Activated naive CD4-positive, alpha-beta T cell treated with anti-CD3 and anti-CD28 coated beads, Interleukin-2, amount 50 U/mL, for 16 hours (primary cell): ENCODE data around the gene MORC1.
"Not testable (repeated sequence)": the region's sequence is repeated elsewhere in the genome, so short reads cannot be mapped to it uniquely, and the experiment has no call there.

Experiments
- DNase-seq: peaks from one replicate; pipeline ENCODE4 v3.0.0-alpha.2; 2020

The MORC1 gene

DNA sequence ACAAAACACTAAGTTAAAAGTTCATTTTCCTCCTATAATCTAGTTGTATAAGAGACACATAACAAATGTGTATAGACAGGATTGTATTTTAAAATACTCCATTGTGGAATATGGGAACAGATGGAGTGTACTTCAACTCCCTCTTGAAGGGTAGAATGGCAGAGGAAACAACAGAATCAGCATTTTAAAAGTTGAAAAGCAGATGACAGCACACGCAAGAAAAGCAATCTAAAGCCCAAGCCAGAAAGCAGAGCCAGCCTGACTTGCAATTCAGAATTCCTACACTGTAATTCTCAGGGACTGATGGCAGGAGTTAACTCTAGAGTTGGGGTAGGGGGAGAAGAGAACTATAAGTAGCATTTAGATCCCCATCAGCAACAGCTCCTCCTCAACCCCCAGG is 22.8 kb downstream of the MORC1 start:
- DNase-seq: no peak

DNA sequence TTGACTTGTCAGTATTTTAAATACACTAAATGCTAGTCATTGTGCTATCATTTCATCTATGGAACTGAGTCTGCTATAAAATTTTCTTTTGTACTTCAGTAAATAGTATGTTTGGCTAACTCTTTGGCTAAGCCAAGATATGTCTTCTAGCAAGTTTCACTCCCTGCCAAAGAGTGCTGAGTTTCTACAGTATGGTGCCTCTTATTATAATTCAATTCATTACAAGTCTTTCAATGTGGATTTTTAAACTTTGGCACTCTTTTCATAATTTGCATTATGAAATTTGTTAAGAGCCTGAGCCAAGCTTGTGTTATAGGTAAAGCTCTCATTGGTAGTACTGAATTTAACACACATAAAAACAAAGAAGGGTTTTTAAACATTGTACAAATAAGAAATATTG is 24.4 kb downstream of the MORC1 start:
- DNase-seq: no peak

GRCh38 chr3:109091846-109092245 is 26.1 kb downstream of the MORC1 start:
- no peak for DNase-seq

DNA sequence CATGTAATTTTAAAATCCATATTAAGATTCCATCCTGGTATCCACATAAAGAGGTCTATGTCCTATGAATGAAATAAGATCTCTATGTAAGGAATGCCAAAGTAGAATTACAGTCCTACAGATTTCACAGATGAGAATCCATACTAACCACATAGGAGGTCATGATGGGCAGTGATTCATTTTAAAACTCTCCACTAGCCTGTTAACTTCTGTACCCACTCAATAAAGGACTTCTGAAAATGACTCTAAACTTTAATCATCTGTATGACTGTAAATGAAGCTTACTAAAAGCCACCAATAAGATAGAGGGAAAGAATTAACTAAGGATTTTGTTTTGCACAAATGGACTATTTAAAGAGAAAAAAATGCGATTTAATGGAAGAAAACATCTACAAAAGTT is 28.7 kb downstream of the MORC1 start:
- no peak for DNase-seq

GRCh38 chr3:109081746-109082510 is 36.0 kb downstream of the MORC1 start:
- no peak for DNase-seq

GRCh38 chr3:109080090-109080489 is 37.8 kb downstream of the MORC1 start:
- not testable (repeated sequence) for DNase-seq

DNA sequence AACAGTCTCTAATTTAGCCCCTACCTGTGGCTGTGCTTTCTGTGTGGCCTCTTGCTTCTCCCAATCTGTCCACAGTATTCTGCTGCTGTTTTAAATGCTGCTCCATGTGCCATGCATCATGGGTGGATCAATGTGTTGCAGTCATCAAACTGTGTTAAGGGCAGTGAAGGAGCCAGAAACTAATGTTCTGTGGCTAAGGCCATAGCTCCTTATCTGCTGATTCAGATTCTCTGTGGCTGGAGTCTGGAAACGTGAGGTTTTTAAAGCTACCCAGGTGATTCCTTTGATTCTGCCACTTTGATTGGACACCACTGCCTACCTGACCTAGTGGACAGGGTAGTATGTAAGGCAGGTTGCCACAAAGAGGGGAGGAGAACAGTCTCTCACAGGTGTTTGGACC is 44.8 kb downstream of the MORC1 start:
- no peak for DNase-seq

DNA sequence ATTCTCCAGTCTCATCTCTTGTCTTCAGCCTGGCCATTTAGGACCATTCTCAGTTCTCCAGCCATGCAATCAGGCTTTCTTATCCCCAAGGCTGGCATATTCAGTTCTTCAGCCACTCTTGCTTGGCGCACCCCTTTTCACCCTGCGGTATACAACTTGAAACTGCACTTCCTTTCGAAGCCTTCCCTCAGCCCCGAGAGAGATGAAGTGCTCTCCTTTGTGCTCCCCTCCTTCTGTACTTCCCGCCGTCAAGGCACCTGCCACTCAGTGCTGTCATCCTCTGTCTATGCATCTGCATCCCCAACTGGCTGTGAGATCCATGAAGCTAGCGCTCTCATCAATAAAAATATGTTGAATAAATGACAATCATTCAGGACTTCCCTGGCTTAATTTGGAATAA is 45.7 kb downstream of the MORC1 start:
- no peak for DNase-seq

DNA sequence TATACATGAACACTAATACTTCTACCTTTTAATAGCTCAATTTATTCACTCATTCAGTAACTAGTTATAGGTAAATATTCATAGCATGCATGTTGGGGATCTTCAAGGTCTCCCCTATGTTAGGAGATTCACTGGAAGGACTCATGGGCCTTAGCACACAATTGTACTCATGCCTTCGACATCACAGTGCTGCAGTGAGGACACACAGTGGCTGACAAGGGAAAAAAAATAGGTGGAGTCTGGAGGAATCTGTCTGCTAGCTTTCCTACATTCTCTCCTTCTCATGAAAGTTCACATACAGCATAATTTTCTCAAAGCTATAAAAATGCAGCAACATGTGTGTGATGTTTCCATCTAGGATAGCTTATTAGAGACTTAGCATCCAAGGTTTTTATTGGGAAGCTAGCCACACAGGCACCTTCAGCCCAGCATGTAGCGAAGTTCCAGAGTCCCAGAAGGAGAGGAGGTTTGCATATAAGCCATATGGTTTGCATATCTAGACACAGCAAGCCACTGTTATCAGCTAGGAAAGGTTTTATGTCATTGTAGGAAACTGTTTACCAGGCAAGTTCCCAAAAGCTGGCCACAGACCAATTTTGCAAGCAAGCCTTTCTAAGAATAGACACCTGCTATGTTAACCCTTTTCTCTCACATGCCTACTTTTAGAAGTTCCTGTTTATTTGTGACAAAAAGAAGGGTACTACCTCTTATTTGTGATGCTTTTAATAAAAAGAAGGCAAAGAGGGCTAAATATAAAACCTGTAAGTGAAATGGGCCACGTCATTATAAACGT is 46.4 kb downstream of the MORC1 start:
- no peak for DNase-seq

- DNase-seq: no peak
Measured at GRCh38 chr3:109070211-109070610, 47.7 kb downstream of the MORC1 start.

GRCh38 chr3:109066864-109067263 is 51.1 kb downstream of the MORC1 start:
- no peak for DNase-seq

GRCh38 chr3:109059264-109059663 is 58.7 kb downstream of the MORC1 start:
- DNase-seq: no peak

GRCh38 chr3:109057616-109058015 is 60.3 kb downstream of the MORC1 start:
- DNase-seq: no peak

- DNase-seq: no peak
Measured at GRCh38 chr3:109057056-109057455, 60.9 kb downstream of the MORC1 start.

DNA sequence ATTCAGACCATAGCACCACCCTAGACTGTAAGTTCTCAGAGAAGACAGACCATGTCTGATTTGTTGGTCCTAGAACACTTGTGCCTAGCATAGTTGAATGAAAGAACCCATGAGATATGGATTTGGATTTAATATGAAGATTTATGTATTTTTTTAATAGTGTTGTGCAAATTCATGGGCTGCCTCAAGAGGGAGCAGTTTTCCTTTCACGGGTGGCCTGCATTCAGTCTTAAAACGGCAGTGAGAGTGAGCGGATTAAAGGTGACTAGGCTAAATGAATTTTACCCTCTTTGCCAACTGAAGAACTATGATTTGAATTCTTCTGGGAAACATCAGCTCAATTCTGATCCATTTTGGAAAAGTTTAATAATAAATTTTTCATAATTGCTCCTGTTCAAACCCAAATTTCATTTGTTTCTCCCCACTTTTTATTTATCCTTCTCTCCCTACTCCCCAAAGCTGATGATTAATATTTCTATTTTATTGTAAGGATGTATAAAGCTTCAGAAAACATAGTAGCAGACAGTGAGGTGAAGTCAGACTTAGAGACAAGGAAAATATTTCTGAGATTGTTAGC is 67.3 kb downstream of the MORC1 start:
- no peak for DNase-seq

DNA sequence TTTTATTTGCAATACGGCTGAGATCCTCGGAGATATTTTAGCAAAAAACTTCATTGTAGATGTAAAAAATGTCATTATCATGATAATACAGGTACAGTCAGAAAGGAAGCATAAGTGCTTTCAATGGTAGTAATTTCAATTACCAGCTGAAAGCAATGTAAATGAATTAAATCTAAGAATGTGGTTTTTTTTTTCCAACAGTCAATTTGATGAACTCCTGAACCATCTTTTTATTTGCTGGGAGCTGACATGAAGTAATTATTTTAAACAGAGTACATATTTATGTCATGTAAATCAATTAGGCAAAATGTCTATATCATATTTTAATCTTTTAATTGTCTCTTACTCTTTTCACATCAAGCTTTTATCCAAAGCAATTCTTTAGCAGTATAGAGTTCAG is 70.6 kb downstream of the MORC1 start:
- DNase-seq: no peak

DNA sequence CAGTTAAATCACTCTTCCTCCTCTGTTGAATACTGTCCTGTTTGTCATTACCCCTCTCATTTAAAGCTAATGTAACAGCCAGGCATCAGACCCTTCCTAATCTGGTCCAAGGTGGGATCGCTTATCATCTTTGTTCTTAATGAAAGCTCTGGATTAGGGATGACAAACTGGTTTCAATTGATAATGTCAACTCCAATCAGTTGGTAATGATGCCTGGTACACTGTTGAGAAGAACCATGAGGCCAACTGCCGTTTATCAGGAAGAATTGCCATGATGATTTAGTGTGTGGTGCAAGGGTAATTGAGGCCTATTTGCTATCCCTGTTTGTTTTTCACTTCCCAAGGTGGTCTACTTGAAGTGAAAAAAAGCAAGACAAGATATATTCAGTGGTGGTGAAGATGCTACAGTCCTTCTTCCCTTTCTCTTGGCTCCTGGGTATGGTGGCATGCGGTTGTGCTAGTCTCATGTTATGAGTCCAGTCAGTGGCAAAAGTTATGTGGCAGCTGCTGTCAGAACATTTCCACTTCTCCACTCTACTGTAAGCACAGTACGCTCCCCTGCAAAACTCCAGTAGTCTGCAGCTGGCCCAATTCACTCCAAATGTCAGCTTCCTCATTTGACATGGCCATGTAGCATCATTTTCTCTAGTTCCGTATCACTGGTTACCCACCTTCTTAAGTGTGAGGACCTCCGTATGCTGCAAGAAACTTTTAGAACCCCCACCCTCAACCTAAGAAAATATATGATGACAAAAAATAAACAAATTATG is 72.5 kb downstream of the MORC1 start:
- no peak for DNase-seq

DNA sequence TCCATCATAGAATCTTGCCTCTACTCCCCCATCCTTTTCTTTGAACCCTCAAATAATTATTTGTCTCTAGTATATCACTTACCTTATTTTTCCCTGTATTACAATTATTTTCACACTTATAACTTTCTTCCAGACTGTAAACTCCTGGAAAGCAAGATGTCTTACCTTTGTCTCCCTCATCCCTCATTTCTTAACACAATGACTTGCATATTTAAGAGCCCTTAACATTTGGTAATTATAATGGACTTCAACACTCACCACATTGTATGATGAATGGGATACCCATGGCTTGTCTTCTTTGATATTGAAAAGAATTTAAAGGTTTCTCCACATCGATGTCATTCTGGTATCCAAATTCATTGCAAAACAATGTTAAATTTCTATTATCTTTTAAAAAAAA is 82.9 kb downstream of the MORC1 start:
- no peak for DNase-seq

GRCh38 chr3:109033000-109033660 is 84.8 kb downstream of the MORC1 start:
- no peak for DNase-seq

DNA sequence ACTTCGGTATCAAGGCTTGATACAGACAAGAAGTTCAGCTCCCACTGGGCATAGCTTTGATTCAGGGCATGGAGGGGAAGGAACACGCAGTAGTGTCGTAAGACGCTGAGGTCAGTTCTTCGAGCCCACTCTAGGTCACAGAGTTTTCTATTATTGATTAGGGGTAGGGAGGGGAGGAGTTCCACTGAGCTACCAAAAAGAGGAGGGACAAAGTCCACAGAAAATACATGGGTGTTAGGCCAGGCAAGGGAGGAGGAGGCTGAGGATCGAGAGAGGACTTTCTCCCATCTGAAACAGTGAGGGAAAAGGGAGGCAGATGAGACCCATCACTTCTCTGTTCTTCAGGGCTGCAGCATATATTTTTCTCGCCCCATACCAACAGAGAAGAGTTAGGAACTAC is 89.2 kb downstream of the MORC1 start:
- DNase-seq: no peak

DNA sequence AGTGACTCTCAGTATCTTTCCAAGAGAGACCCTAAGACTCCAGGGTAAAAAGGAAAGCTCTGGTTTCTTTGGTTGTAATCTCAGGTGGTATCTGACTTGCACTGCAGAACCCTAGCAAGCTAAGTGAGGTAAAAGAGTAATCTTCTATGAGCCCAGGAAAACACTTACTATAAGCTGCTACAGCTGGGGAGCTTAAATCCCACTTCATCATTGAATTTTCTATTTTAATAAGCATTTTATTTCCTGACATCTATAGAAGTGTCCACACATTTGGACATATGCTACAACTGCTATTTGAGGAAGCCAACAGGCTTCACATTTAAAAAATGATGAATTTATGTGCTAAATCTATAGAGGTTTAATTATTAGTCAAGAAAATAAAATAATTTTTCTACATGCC is 91.1 kb downstream of the MORC1 start:
- DNase-seq: no peak

DNA sequence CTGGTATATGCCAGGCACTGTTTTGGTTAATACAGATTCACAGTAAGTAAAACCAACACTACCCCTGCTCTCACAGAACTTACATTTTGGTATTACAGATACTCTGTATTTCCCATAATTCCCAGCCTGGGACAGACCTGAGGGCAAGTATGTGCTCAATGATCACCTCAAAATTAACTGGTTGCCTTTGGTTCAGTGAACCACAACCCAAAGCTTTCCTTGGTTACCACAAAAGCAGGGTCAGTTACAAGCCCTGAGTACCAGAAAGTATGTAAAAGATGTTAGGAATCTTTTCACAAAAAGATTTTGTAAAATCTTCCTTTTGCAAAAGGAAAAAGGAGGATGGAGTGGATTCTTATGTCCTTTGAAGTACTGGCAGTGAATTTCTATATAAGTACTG is 92.0 kb downstream of the MORC1 start:
- DNase-seq: no peak
